Measurements from ENCODE around the gene LRRC36. TPM values are rescaled to one million over a fixed set of nuclear protein-coding genes. Genes with fewer than 3 reads are reported as not detected.

The LRRC36 gene
- total and polyA plus RNA-seq, 2 of the 13 experiments (the other 11 are each of a cell fraction or from before 2014, with no cell fraction given): 0.12 to 0.15 TPM

DNA sequence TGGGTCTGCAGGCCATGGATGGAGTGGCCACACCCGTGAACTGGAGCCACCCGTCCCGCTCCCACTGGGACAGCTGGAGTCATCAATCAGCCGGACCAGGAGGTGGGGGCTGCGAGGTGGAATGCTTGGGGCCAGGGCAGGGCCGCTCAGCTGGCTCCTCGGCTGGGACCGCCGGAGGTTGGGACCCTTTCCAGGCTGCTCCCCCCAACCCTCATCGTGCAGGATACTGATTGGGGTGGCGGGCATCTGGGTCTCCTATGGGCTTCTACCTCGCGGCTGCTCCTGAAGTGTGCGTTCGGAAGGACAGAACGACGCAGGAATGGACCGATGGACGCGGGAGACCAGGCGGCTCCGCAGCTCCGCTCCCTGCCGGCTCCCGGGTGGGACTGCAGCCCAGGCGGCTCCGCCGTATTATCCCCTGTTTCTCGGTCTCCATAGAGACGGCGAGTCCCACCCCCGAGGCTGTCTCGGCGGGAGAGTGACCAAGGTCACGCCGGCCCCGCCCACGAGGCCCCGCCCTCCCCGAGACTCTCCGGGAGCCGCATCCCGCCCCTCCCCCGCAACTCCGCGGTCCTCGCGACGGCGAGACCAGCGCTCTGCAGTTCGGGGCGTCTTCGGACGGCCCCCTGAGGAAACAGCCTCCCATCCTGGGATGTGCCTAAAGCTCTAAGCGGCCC, 66.6 kb downstream of the LRRC36 start, which contains the start of gene TPPP3 (continued):
- TF ChIP-seq, protein P1, sequence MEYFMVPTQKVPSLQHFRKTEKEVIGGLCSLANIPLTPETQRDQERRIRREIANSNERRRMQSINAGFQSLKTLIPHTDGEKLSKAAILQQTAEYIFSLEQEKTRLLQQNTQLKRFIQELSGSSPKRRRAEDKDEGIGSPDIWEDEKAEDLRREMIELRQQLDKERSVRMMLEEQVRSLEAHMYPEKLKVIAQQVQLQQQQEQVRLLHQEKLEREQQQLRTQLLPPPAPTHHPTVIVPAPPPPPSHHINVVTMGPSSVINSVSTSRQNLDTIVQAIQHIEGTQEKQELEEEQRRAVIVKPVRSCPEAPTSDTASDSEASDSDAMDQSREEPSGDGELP (IDR thresholded peaks at IDR 0.05; ENCODE audit: borderline replicate concordance, low read depth): peak; percentile 6; the same call in 1 of the 2 replicates
- TF ChIP-seq, protein P2, sequence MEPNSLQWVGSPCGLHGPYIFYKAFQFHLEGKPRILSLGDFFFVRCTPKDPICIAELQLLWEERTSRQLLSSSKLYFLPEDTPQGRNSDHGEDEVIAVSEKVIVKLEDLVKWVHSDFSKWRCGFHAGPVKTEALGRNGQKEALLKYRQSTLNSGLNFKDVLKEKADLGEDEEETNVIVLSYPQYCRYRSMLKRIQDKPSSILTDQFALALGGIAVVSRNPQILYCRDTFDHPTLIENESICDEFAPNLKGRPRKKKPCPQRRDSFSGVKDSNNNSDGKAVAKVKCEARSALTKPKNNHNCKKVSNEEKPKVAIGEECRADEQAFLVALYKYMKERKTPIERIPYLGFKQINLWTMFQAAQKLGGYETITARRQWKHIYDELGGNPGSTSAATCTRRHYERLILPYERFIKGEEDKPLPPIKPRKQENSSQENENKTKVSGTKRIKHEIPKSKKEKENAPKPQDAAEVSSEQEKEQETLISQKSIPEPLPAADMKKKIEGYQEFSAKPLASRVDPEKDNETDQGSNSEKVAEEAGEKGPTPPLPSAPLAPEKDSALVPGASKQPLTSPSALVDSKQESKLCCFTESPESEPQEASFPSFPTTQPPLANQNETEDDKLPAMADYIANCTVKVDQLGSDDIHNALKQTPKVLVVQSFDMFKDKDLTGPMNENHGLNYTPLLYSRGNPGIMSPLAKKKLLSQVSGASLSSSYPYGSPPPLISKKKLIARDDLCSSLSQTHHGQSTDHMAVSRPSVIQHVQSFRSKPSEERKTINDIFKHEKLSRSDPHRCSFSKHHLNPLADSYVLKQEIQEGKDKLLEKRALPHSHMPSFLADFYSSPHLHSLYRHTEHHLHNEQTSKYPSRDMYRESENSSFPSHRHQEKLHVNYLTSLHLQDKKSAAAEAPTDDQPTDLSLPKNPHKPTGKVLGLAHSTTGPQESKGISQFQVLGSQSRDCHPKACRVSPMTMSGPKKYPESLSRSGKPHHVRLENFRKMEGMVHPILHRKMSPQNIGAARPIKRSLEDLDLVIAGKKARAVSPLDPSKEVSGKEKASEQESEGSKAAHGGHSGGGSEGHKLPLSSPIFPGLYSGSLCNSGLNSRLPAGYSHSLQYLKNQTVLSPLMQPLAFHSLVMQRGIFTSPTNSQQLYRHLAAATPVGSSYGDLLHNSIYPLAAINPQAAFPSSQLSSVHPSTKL (CRISPR knock-in tag; IDR thresholded peaks at IDR 0.05): no peak
- TF ChIP-seq, protein P3, sequence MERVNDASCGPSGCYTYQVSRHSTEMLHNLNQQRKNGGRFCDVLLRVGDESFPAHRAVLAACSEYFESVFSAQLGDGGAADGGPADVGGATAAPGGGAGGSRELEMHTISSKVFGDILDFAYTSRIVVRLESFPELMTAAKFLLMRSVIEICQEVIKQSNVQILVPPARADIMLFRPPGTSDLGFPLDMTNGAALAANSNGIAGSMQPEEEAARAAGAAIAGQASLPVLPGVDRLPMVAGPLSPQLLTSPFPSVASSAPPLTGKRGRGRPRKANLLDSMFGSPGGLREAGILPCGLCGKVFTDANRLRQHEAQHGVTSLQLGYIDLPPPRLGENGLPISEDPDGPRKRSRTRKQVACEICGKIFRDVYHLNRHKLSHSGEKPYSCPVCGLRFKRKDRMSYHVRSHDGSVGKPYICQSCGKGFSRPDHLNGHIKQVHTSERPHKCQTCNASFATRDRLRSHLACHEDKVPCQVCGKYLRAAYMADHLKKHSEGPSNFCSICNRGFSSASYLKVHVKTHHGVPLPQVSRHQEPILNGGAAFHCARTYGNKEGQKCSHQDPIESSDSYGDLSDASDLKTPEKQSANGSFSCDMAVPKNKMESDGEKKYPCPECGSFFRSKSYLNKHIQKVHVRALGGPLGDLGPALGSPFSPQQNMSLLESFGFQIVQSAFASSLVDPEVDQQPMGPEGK (CRISPR knock-in tag; IDR thresholded peaks at IDR 0.05): peak; percentile 29; the same call in 1 of the 2 replicates
- TF ChIP-seq HNRNPH1 (optimal IDR thresholded peaks at IDR 0.05; ENCODE audit: low read depth, low read length): no peak
- no peak for TF ChIP-seq NFKBIZ (CRISPR knock-in tag; IDR thresholded peaks at IDR 0.05)
- no peak for TF ChIP-seq SMAD3 (CRISPR knock-in tag; IDR thresholded peaks at IDR 0.05)
- TF ChIP-seq CC2D1A (CRISPR knock-in tag; IDR thresholded peaks at IDR 0.05): no peak
- 0 out of 2 replicates have a peak, but pooled peaks have one; percentile 19 for TF ChIP-seq HOXA3 (CRISPR knock-in tag; IDR thresholded peaks at IDR 0.05)
- TF ChIP-seq HOXD1 (CRISPR knock-in tag; IDR thresholded peaks at IDR 0.05): no peak
- no peak for TF ChIP-seq ZMYM2 (CRISPR knock-in tag; IDR thresholded peaks at IDR 0.05)
- TF ChIP-seq ZNF501 (CRISPR knock-in tag; IDR thresholded peaks at IDR 0.05): no peak
- TF ChIP-seq SP5 (CRISPR knock-in tag; IDR thresholded peaks at IDR 0.05; ENCODE audit: borderline replicate concordance, low read depth): peak; percentile 74
- TF ChIP-seq PAX8 (CRISPR knock-in tag; IDR thresholded peaks at IDR 0.05; ENCODE audit: borderline replicate concordance): no peak
- no peak for TF ChIP-seq THYN1 (CRISPR knock-in tag; IDR thresholded peaks at IDR 0.05; ENCODE audit: borderline replicate concordance, low read depth)
- no peak for TF ChIP-seq ZKSCAN1 (IDR thresholded peaks at IDR 0.05; ENCODE audit: low read length)
- no peak for TF ChIP-seq MATR3 (CRISPR knock-in tag; IDR thresholded peaks at IDR 0.05)
- peak; percentile 48; the same call in 1 of the 2 replicates for TF ChIP-seq BORCS8-MEF2B (CRISPR knock-in tag; IDR thresholded peaks at IDR 0.05)
- no peak for TF ChIP-seq ZNF160 (CRISPR knock-in tag; IDR thresholded peaks at IDR 0.05)
- no peak for TF ChIP-seq ISX (CRISPR knock-in tag; conservative IDR thresholded peaks at IDR 0.05)
- TF ChIP-seq PCBP1 (IDR thresholded peaks at IDR 0.05; ENCODE audit: borderline replicate concordance, low read depth, low read length): no peak
- TF ChIP-seq FOXA1 (IDR thresholded peaks at IDR 0.05): no peak
- TF ChIP-seq FOXA1 (CRISPR knock-in tag; IDR thresholded peaks at IDR 0.05): no peak
- no peak for TF ChIP-seq ZNF781 (CRISPR knock-in tag; IDR thresholded peaks at IDR 0.05; ENCODE audit: borderline replicate concordance, not compliant biosample characterization)
- TF ChIP-seq, protein P4, sequence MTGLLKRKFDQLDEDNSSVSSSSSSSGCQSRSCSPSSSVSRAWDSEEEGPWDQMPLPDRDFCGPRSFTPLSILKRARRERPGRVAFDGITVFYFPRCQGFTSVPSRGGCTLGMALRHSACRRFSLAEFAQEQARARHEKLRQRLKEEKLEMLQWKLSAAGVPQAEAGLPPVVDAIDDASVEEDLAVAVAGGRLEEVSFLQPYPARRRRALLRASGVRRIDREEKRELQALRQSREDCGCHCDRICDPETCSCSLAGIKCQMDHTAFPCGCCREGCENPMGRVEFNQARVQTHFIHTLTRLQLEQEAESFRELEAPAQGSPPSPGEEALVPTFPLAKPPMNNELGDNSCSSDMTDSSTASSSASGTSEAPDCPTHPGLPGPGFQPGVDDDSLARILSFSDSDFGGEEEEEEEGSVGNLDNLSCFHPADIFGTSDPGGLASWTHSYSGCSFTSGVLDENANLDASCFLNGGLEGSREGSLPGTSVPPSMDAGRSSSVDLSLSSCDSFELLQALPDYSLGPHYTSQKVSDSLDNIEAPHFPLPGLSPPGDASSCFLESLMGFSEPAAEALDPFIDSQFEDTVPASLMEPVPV (CRISPR knock-in tag; IDR thresholded peaks at IDR 0.05): no peak
